ENCODE results near the gene SEMA3A. TPM values are rescaled to one million over a fixed set of nuclear protein-coding genes. Genes with fewer than 3 reads are reported as not detected.

SEMA3A gene
- total and polyA plus RNA-seq, 2 of the 13 experiments (the other 11 are each of a cell fraction or from before 2014, with no cell fraction given) = 0.29 to 1.2 TPM

GRCh38 chr7:84043661-84044191 is 150.9 kb downstream of the SEMA3A start (continued):
- no peak for TF ChIP-seq HNF1A (IDR thresholded peaks at IDR 0.05; ENCODE audit: low read depth)
- TF ChIP-seq HNF1A (CRISPR knock-in tag; IDR thresholded peaks at IDR 0.05; ENCODE audit: borderline replicate concordance) = peak; percentile 28; the same call in 1 of the 2 replicates
- TF ChIP-seq FOXP1 (IDR thresholded peaks at IDR 0.05) = no peak
- TF ChIP-seq FOXP1 (CRISPR knock-in tag; IDR thresholded peaks at IDR 0.05) = peak; percentile 64; the same call in 1 of the 2 replicates
- TF ChIP-seq POGZ (CRISPR knock-in tag; IDR thresholded peaks at IDR 0.05) = peak; percentile 27; the same call in 1 of the 2 replicates
- no peak for TF ChIP-seq SRY (CRISPR knock-in tag; IDR thresholded peaks at IDR 0.05)
- no peak for TF ChIP-seq CSRNP1 (CRISPR knock-in tag; IDR thresholded peaks at IDR 0.05)
- TF ChIP-seq ZNF460 (CRISPR knock-in tag; IDR thresholded peaks at IDR 0.05; ENCODE audit: borderline replicate concordance) = no peak
- TF ChIP-seq NR0B2 (CRISPR knock-in tag; IDR thresholded peaks at IDR 0.05) = no peak
- no peak for TF ChIP-seq GPBP1L1 (CRISPR knock-in tag; IDR thresholded peaks at IDR 0.05)
- TF ChIP-seq HOMEZ (CRISPR knock-in tag; IDR thresholded peaks at IDR 0.05; ENCODE audit: low read depth) = peak; percentile 63; the same call in 1 of the 2 replicates
- TF ChIP-seq FOXA1 (IDR thresholded peaks at IDR 0.05) = no peak
- peak; percentile 66; the same call in 1 of the 2 replicates for TF ChIP-seq FOXA1 (CRISPR knock-in tag; IDR thresholded peaks at IDR 0.05)
- TF ChIP-seq KDM2A (CRISPR knock-in tag; IDR thresholded peaks at IDR 0.05; ENCODE audit: borderline replicate concordance, low read depth) = no peak
- TF ChIP-seq TCF7 (IDR thresholded peaks at IDR 0.05; ENCODE audit: low read depth) = peak; percentile 68
- TF ChIP-seq TEAD3 (CRISPR knock-in tag; optimal IDR thresholded peaks at IDR 0.05; ENCODE audit: borderline replicate concordance) = peak; percentile 41
- TF ChIP-seq ZFP41 (CRISPR knock-in tag; IDR thresholded peaks at IDR 0.05; ENCODE audit: borderline replicate concordance) = no peak
- no peak for TF ChIP-seq E2F5 (CRISPR knock-in tag; conservative IDR thresholded peaks at IDR 0.05)
- TF ChIP-seq KLF9 (CRISPR knock-in tag; IDR thresholded peaks at IDR 0.05; ENCODE audit: low read depth) = no peak
